ENCODE results near the gene DDC.

DDC gene

GRCh38 chr7:50473531-50473930 is 91.7 kb downstream of the DDC start:
- no peak overlapping the region for H3K4me3 ChIP-seq (ENCODE audit: low read length)
- no peaks in the 10 kb centered on the region for H3F3A ChIP-seq (ENCODE audit: control insufficient read depth, insufficient read depth)
- no peaks in the 10 kb centered on the region for H3K36me3 ChIP-seq (ENCODE audit: control insufficient read depth, low read length)
- H3K4me2 ChIP-seq (ENCODE audit: low read length): no peak overlapping the region
- H3K79me2 ChIP-seq (ENCODE audit: control insufficient read depth, low read length): no peaks in the 10 kb centered on the region
- no peaks in the 10 kb centered on the region for H3K9me3 ChIP-seq (ENCODE audit: control insufficient read depth, insufficient read depth, low read length)
- H3K27ac ChIP-seq (ENCODE audit: low read depth, low read length): no peak overlapping the region
- H3K9me2 ChIP-seq (replicated peaks; ENCODE audit: control insufficient read depth, low read length): no peaks in the 10 kb centered on the region
- no peaks in the 10 kb centered on the region for H4K20me1 ChIP-seq (ENCODE audit: control insufficient read depth, insufficient read depth, low read depth, low read length)
- H3K27me3 ChIP-seq (ENCODE audit: control insufficient read depth, low read length): peaks cover 11% of the 10 kb centered on the region
- TF ChIP-seq CTCF (IDR thresholded peaks at IDR 0.05; ENCODE audit: low read depth, low read length, poor library complexity, severe bottlenecking): no peak
- TF ChIP-seq EZH2phosphoT487 (IDR thresholded peaks at IDR 0.05; ENCODE audit: borderline replicate concordance, low read length): no peak
- no peaks in the 10 kb centered on the region; the same call in none of the 2 replicates for H3K4me1 ChIP-seq (ENCODE audit: control insufficient read depth, low read length)

DNA sequence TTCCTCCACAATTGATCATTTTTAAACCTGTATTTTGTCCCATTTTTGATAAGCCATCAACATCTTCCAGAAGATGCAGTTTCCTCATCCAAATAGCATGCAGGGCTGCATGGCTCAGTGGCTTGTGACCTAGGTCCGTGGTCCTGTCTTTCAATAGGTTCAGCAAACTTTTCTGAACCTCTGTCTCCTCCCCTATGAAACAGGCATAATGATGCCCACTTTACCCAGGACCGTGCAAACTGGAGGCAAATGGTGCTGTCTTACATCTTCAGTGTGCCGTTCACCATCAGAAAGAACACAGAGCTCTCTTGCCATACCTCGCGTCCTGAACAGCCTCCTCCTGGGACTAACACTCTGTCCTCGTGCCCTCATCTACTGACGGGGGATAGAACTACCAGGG is 92.8 kb downstream of the DDC start:
- Histone ChIP-seq H3K27ac (ENCODE audit: low read depth, low read length) (no peak overlapping the region), H3K79me2 (ENCODE audit: control insufficient read depth, low read length) (no peaks in the 10 kb centered on the region), H4K20me1 (ENCODE audit: control insufficient read depth, insufficient read depth, low read depth, low read length) (no peaks in the 10 kb centered on the region), H3K27me3 (ENCODE audit: control insufficient read depth, low read length) (peaks cover 13% of the 10 kb centered on the region), H3K36me3 (ENCODE audit: control insufficient read depth, low read length) (no peaks in the 10 kb centered on the region), H3K4me2 (ENCODE audit: low read length) (no peak overlapping the region), H3K9me2 (replicated peaks; ENCODE audit: control insufficient read depth, low read length) (no peaks in the 10 kb centered on the region), H3K4me3 (ENCODE audit: low read length) (no peak overlapping the region), H3K4me1 (ENCODE audit: control insufficient read depth, low read length) (peaks cover 11% of the 10 kb centered on the region), H3F3A (ENCODE audit: control insufficient read depth, insufficient read depth) (no peaks in the 10 kb centered on the region), H3K9me3 (ENCODE audit: control insufficient read depth, insufficient read depth, low read length) (no peaks in the 10 kb centered on the region)
- TF ChIP-seq EZH2phosphoT487 (IDR thresholded peaks at IDR 0.05; ENCODE audit: borderline replicate concordance, low read length) (no peak), CTCF (IDR thresholded peaks at IDR 0.05; ENCODE audit: low read depth, low read length, poor library complexity, severe bottlenecking) (no peak)

DNA sequence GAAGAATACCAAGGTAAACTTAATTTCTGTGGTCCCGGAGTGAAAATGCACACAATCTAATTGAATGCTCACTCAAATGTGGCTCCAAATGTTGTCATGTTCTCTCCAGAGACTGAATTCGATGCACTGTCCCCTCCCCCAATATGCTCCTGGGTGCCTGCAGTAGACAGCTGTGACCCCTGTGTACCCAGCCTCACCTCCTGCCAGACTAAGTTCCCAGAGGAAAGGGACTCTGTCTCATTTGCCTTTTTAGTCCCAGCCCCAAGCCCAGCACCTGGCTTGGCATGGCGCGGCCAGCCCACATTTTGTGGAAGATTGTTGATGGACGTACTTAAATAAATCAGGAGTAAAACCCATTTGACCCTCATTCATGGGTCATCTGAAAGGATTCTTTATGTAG is 93.2 kb downstream of the DDC start:
- H3K4me1 ChIP-seq (ENCODE audit: control insufficient read depth, low read length): peaks cover 12% of the 10 kb centered on the region
- H3K27ac ChIP-seq (ENCODE audit: low read depth, low read length): no peak overlapping the region
- H3K4me2 ChIP-seq (ENCODE audit: low read length): no peak overlapping the region
- peaks cover 13% of the 10 kb centered on the region for H3K27me3 ChIP-seq (ENCODE audit: control insufficient read depth, low read length)
- no peaks in the 10 kb centered on the region for H3K9me3 ChIP-seq (ENCODE audit: control insufficient read depth, insufficient read depth, low read length)
- H4K20me1 ChIP-seq (ENCODE audit: control insufficient read depth, insufficient read depth, low read depth, low read length): no peaks in the 10 kb centered on the region
- H3K9me2 ChIP-seq (replicated peaks; ENCODE audit: control insufficient read depth, low read length): no peaks in the 10 kb centered on the region
- H3K36me3 ChIP-seq (ENCODE audit: control insufficient read depth, low read length): no peaks in the 10 kb centered on the region
- H3F3A ChIP-seq (ENCODE audit: control insufficient read depth, insufficient read depth): no peaks in the 10 kb centered on the region
- H3K79me2 ChIP-seq (ENCODE audit: control insufficient read depth, low read length): no peaks in the 10 kb centered on the region
- TF ChIP-seq EZH2phosphoT487 (IDR thresholded peaks at IDR 0.05; ENCODE audit: borderline replicate concordance, low read length) (no peak), CTCF (IDR thresholded peaks at IDR 0.05; ENCODE audit: low read depth, low read length, poor library complexity, severe bottlenecking) (no peak)
- H3K4me3 ChIP-seq (ENCODE audit: low read length): no peak overlapping the region
